ACHN (cell line): Measurements from ENCODE around the gene S1PR3.
A peak's percentile ranks its signal among the peaks of the same experiment; 100 is the strongest.
"Not testable (repeated sequence)": the region's sequence is repeated elsewhere in the genome, so short reads cannot be mapped to it uniquely, and the experiment has no call there.

ENCODE experiments used
- DNase-seq: peaks from one replicate; pipeline ENCODE4 v3.0.0-alpha.2; 2015
- in situ Hi-C: cut with HindIII; loops from 2 replicates; pipeline ENCODE4 v1.10.0; 2017; ENCODE audit warnings: low sequenced_read_pairs, low pct_ligation_motif_present, low pct_unique_long_range_greater_than_20kb

The S1PR3 gene

GRCh38 chr9:88991066-88992034, at the start of gene S1PR3:
S1PR3 (plus strand) TSS chr9:88991468; CDS start chr9:89001201, 9,733 bp downstream.
- peak; percentile 18 for DNase-seq
- in situ Hi-C loops: no loop called here

GRCh38 chr9:88941586-88941985, 49.7 kb upstream of the S1PR3 start:
- DNase-seq, in situ Hi-C loops: not testable (repeated sequence)

- in situ Hi-C loops: no loop called here
- DNase-seq: no peak
These were observed 48.9 kb upstream of the S1PR3 start for GRCh38 chr9:88942411-88942810.

- DNase-seq: no peak
- in situ Hi-C loops: no loop called here
These were observed 45.5 kb upstream of the S1PR3 start for GRCh38 chr9:88945636-88946333.

GRCh38 chr9:88947581-88948573, 43.4 kb upstream of the S1PR3 start:
- DNase-seq: no peak
- in situ Hi-C loops: no loop called here

GRCh38 chr9:88949425-88949824, 41.8 kb upstream of the S1PR3 start:
- DNase-seq: no peak
- in situ Hi-C loops: no loop called here

- DNase-seq: no peak
- in situ Hi-C loops: no loop called here
These were observed 41.3 kb upstream of the S1PR3 start for GRCh38 chr9:88949961-88950340.

- no peak for DNase-seq
- in situ Hi-C loops: no loop called here
These were observed 40.7 kb upstream of the S1PR3 start for GRCh38 chr9:88950341-88951154.

GRCh38 chr9:88951155-88951542, 40.1 kb upstream of the S1PR3 start:
- in situ Hi-C loops: no loop called here
- DNase-seq: no peak

GRCh38 chr9:88952086-88952615, 39.1 kb upstream of the S1PR3 start:
- DNase-seq: no peak
- in situ Hi-C loops: no loop called here

- no peak for DNase-seq
- in situ Hi-C loops: no loop called here
These were observed 38.3 kb upstream of the S1PR3 start for GRCh38 chr9:88952976-88953375.

- DNase-seq: no peak
These were observed 37.8 kb upstream of the S1PR3 start for GRCh38 chr9:88953381-88954029.

GRCh38 chr9:88954066-88954465, 37.2 kb upstream of the S1PR3 start:
- no peak for DNase-seq
- in situ Hi-C loops: no loop called here

More at GRCh38 chr9:88953381-88954029, 37.8 kb upstream of the S1PR3 start:
- in situ Hi-C loops: no loop called here

GRCh38 chr9:88957526-88957925, 33.7 kb upstream of the S1PR3 start:
- in situ Hi-C loops: no loop called here
- DNase-seq: no peak

- no peak for DNase-seq
- in situ Hi-C loops: no loop called here
These were observed 31.4 kb upstream of the S1PR3 start for GRCh38 chr9:88959727-88960469.

- DNase-seq: no peak
- in situ Hi-C loops: no loop called here
These were observed 30.6 kb upstream of the S1PR3 start for GRCh38 chr9:88960632-88961031.
